Suprapubic skin (tissue), 4 donors: ENCODE results near the gene KLK11. TPM values are rescaled to one million over a fixed set of nuclear protein-coding genes. Genes with fewer than 3 reads are reported as not detected.

Experiments used
- DNase-seq, 2 donors: peaks; one replicate each; pipeline ENCODE4 v3.0.0-alpha.2; 2019; ENCODE audit warnings: low spot score in 2 of 2
- H3K27ac ChIP-seq: fragments of 200-600 bp; sonication (generic); one replicate; pipeline ENCODE4 v1.5.1; 2019
- H3K27me3 ChIP-seq: fragments of 200-600 bp; sonication (generic); one replicate; pipeline ENCODE4 v1.5.1; 2019
- H3K36me3 ChIP-seq: fragments of 200-600 bp; sonication (generic); one replicate; pipeline ENCODE4 v1.5.1; 2019
- H3K4me1 ChIP-seq: fragments of 200-600 bp; sonication (generic); one replicate; pipeline ENCODE4 v1.5.1; 2019
- H3K4me3 ChIP-seq: fragments of 200-600 bp; sonication (generic); one replicate; pipeline ENCODE4 v1.5.1; 2019; ENCODE audit warnings: mild to moderate bottlenecking
- H3K9me3 ChIP-seq: fragments of 200-600 bp; sonication (generic); one replicate; pipeline ENCODE4 v1.5.1; 2019
- CTCF ChIP-seq, 2 donors: fragments of 200-600 bp in 1 of 2; fragments of 450-650 bp in 1 of 2; sonication (generic) in 1 of 2; IDR thresholded peaks; one replicate each; pipeline ENCODE4 v1.5.1; 2016 to 2019; ENCODE audit warnings: antibody characterized with exemption in 2 of 2, mild to moderate bottlenecking in 1 of 2, moderate library complexity in 1 of 2
- EP300 ChIP-seq: sonication (generic); formaldehyde crosslinking; IDR thresholded peaks from one replicate; pipeline ENCODE4 v1.6.1; 2017; ENCODE audit warnings: antibody characterized with exemption
- POLR2A ChIP-seq, 2 donors: fragments of 450-650 bp; IDR thresholded peaks; one replicate each; pipeline ENCODE4 v1.6.1; 2017; ENCODE audit warnings: antibody characterized with exemption in 2 of 2, mild to moderate bottlenecking in 2 of 2, moderate library complexity in 2 of 2
- POLR2AphosphoS5 ChIP-seq, 3 donors: sonication (generic); formaldehyde crosslinking; IDR thresholded peaks; one replicate each; pipeline ENCODE4 v1.6.1; 2017; ENCODE audit warnings: antibody characterized with exemption in 3 of 3
- WGBS: methylation state at CpG from one replicate; pipeline ENCODE4 v1.1.5; 2018; 5-methylcytosine and 5-hydroxymethylcytosine counted together
- total RNA-seq, 4 donors: library from RNA; depleted of rRNA; stranded (reverse); fragments of >200 nt; gene quantifications; one replicate each; pipeline ENCODE4 v1.1.0, GENCODE V29; 2016

The KLK11 gene
- total RNA-seq, 4 donors from 2014 or later, result 173 to 372 (median 269) TPM

DNA sequence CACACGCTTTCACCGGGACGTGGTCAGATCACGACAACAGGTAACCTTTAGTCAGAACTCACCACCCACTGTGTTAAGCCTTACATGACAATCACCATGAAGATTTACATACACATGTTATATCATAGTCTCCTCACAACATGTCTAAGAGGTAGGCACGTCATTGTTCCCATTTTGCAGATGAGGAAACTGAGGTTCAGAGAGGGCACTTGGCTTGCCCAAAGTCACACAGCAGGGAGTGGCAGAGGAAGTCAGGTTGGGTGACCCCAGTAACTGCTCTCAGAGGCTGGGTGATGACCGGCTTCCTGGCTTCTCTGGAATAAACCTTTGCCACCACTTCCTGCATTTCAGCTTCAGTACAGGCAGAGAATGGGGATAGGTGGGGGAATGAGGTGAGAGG is 12.2 kb downstream of the KLK11 start:
- H3K36me3 ChIP-seq, result no peaks in the 10 kb centered on the region
- H3K4me1 ChIP-seq, result peaks cover 31% of the 10 kb centered on the region
- TF ChIP-seq POLR2A (IDR thresholded peaks at IDR 0.05) (no peak), EP300 (no peak), CTCF (IDR thresholded peaks at IDR 0.05) (no peak), POLR2AphosphoS5 (IDR thresholded peaks at IDR 0.05) (no peak)
- H3K27me3 ChIP-seq, result peaks cover 56% of the 10 kb centered on the region
- DNase-seq, result no peak
- 86% methylated on average over 6 of the region's 6 CpGs for WGBS
- H3K27ac ChIP-seq, result no peak overlapping the region
- no peak overlapping the region for H3K4me3 ChIP-seq
- no peaks in the 10 kb centered on the region for H3K9me3 ChIP-seq

GRCh38 chr19:51012661-51013190 is 13.7 kb downstream of the KLK11 start:
- 77% methylated on average over 12 of the region's 12 CpGs for WGBS
- H3K27me3 ChIP-seq, result peaks cover 52% of the 10 kb centered on the region
- TF ChIP-seq POLR2A (IDR thresholded peaks at IDR 0.05) (no peak), CTCF (IDR thresholded peaks at IDR 0.05) (no peak), EP300 (no peak), POLR2AphosphoS5 (IDR thresholded peaks at IDR 0.05) (no peak)
- H3K27ac ChIP-seq, result no peak overlapping the region
- DNase-seq, result no peak
- H3K9me3 ChIP-seq, result no peaks in the 10 kb centered on the region
- no peak overlapping the region for H3K4me3 ChIP-seq
- peaks cover 20% of the 10 kb centered on the region for H3K4me1 ChIP-seq
- no peaks in the 10 kb centered on the region for H3K36me3 ChIP-seq

- no peak for DNase-seq
- Histone ChIP-seq H3K4me3 (no peak overlapping the region), H3K27me3 (peaks cover 34% of the 10 kb centered on the region), H3K36me3 (no peaks in the 10 kb centered on the region), H3K9me3 (no peaks in the 10 kb centered on the region), H3K4me1 (peaks cover 11% of the 10 kb centered on the region), H3K27ac (no peak overlapping the region)
- WGBS, result 41% methylated on average over 4 of the region's 4 CpGs
- TF ChIP-seq POLR2A (IDR thresholded peaks at IDR 0.05) (no peak), EP300 (no peak), POLR2AphosphoS5 (IDR thresholded peaks at IDR 0.05) (peak in 1 of 3 donors; percentile 3), CTCF (IDR thresholded peaks at IDR 0.05) (no peak)
Measured at GRCh38 chr19:51010066-51010795, 16.2 kb downstream of the KLK11 start.

DNA sequence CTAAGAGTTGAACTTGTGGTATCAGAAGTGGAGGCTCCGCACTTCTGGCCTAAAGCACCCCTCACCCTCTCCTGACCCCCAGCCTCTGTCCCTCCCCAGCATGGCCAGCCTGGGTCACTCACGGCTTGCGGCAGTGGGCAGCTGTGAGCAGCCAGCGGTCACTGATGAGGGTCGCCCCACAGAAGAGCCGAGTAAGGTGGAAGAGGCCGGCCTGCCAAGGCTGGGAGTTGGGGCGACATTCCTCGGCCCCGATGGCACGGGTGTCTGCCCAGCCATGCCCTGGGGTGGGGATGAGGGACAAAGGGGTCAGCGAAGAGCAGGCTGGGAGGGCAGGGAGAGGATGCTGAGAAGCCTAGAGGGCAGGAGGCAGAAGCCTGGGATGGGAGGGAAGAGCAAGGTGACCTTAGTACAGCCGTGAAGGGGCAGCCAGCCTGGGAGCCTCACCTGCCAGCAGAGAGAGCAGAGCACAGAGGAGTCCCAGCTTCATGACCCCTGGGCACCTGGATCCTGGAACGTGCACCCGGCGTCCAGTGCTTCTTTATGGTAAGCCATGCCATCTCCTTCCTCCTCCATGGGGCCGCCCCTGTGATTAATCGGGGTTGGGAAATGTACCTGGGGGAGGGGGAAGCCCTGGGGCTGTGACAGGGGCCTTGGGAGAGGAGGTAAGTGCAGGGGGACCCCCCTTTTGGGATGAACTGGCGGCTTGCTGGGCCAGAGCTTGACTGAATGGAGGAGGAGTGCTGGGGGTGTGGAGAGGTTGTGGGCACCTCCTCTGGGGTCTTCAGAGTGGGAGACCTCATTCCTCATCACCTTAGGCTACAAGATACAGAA is 17.1 kb downstream of the KLK11 start:
- no peak for TF ChIP-seq EP300
- no peak for TF ChIP-seq POLR2AphosphoS5 (IDR thresholded peaks at IDR 0.05)
- no peak for TF ChIP-seq POLR2A (IDR thresholded peaks at IDR 0.05)
- no peak for TF ChIP-seq CTCF (IDR thresholded peaks at IDR 0.05)
- Histone ChIP-seq H3K4me3 (no peak overlapping the region), H3K36me3 (no peaks in the 10 kb centered on the region), H3K27me3 (peaks cover 24% of the 10 kb centered on the region), H3K27ac (no peak overlapping the region), H3K4me1 (peaks cover 11% of the 10 kb centered on the region), H3K9me3 (no peaks in the 10 kb centered on the region)
- WGBS, result 58% methylated on average over 14 of the region's 19 CpGs
- DNase-seq, result no peak

- Histone ChIP-seq H3K9me3 (no peaks in the 10 kb centered on the region), H3K27me3 (peaks cover 32% of the 10 kb centered on the region), H3K4me3 (no peak overlapping the region), H3K36me3 (no peaks in the 10 kb centered on the region), H3K27ac (no peak overlapping the region), H3K4me1 (peaks cover 15% of the 10 kb centered on the region)
- no peak for TF ChIP-seq CTCF (IDR thresholded peaks at IDR 0.05)
- no peak for TF ChIP-seq POLR2AphosphoS5 (IDR thresholded peaks at IDR 0.05)
- no peak for TF ChIP-seq POLR2A (IDR thresholded peaks at IDR 0.05)
- no peak for TF ChIP-seq EP300
- 96% methylated on average over 3 of the region's 3 CpGs for WGBS
- DNase-seq, result no peak
Measured at GRCh38 chr19:51007488-51007887, 18.9 kb downstream of the KLK11 start.
